Sigmoid colon (tissue), 7 donors: ENCODE measurements around the gene FSTL1. TPM values are rescaled to one million over a fixed set of nuclear protein-coding genes. Genes with fewer than 3 reads are reported as not detected.
A peak's percentile ranks its signal among the peaks of the same experiment; 100 is the strongest.

Experiments
- DNase-seq: peaks from one replicate; pipeline ENCODE4 v3.0.0-alpha.2; 2019
- H3K27ac ChIP-seq, 4 donors: fragments of 200-600 bp; sonication (generic); one replicate each; pipeline ENCODE4 v1.5.1; 2016 to 2019; ENCODE audit warnings: mild to moderate bottlenecking in 1 of 4
- H3K27me3 ChIP-seq, 3 donors: fragments of 200-600 bp; sonication (generic); one replicate each; pipeline ENCODE4 v1.5.1; 2019; ENCODE audit warnings: mild to moderate bottlenecking in 1 of 3
- H3K36me3 ChIP-seq, 4 donors: fragments of 200-600 bp; sonication (generic); one replicate each; pipeline ENCODE4 v1.5.1; 2016 to 2019
- H3K4me1 ChIP-seq, 4 donors: fragments of 200-600 bp; sonication (generic); one replicate each; pipeline ENCODE4 v1.5.1; 2017 to 2019
- H3K4me3 ChIP-seq, 4 donors: fragments of 200-600 bp; sonication (generic); one replicate each; pipeline ENCODE4 v1.5.1; 2017 to 2019; ENCODE audit warnings: mild to moderate bottlenecking in 2 of 4, moderate library complexity in 1 of 4
- H3K9me3 ChIP-seq, 4 donors: fragments of 200-600 bp in 3 of 4; sonication (generic) in 3 of 4; one replicate each; pipeline versions ENCODE4 v1.5.1 to v1.6.1; 2013 to 2019
- EP300 ChIP-seq, 4 donors: sonication (generic); formaldehyde crosslinking; IDR thresholded peaks; one replicate each; pipeline ENCODE4 v1.6.1; 2017; ENCODE audit warnings: antibody characterized with exemption in 4 of 4
- POLR2A ChIP-seq, 2 donors: fragments of 450-650 bp; IDR thresholded peaks; one replicate each; pipeline ENCODE4 v1.6.1; 2016; ENCODE audit warnings: antibody characterized with exemption in 2 of 2, mild to moderate bottlenecking in 2 of 2, moderate library complexity in 2 of 2
- POLR2AphosphoS5 ChIP-seq, 4 donors: sonication (generic); formaldehyde crosslinking; IDR thresholded peaks; one replicate each; pipeline ENCODE4 v1.6.1; 2017; ENCODE audit warnings: antibody characterized with exemption in 4 of 4
- WGBS, 2 donors: extraction: QIAGEN DNeasy Blood & Tissue Kit; methylation state at CpG; one replicate each; pipeline ENCODE4 v1.1.7; 2013; 5-methylcytosine and 5-hydroxymethylcytosine counted together
- intact Hi-C: fragments of 100-400 bp; cut with DNase I; formaldehyde crosslinking; loops from one replicate; pipeline ENCODE4 v1.15.1; 2023
- polyA plus RNA-seq, 3 donors: library from polyadenylated mRNA; stranded (reverse); fragments of 200-250 nt; gene quantifications; one replicate each; pipeline ENCODE4 v1.2.3, GENCODE V29; 2013
- total RNA-seq, 4 donors: library from RNA; depleted of rRNA; stranded (reverse); fragments of >200 nt; gene quantifications; one replicate each; pipeline ENCODE4 v1.1.0, GENCODE V29; 2016
- TF ChIP-seq, protein P1 (sequence below), 4 experiments: fragments of 450-650 bp in 3 of 4; fragments of 200-600 bp in 1 of 4; IDR thresholded peaks; one replicate each; pipeline ENCODE4 v1.5.1; 2016 to 2019; ENCODE audit warnings: antibody characterized with exemption in 4 of 4, mild to moderate bottlenecking in 3 of 4, moderate library complexity in 2 of 4
- donor health status: healthy with polysubstance abuse.
- donor health status: Bipolar disorder and iron deficiency.
- donor health status: healthy.

Gene FSTL1
- total and polyA plus RNA-seq, 7 donors, result 8.1 to 653 (median 266) TPM

DNA sequence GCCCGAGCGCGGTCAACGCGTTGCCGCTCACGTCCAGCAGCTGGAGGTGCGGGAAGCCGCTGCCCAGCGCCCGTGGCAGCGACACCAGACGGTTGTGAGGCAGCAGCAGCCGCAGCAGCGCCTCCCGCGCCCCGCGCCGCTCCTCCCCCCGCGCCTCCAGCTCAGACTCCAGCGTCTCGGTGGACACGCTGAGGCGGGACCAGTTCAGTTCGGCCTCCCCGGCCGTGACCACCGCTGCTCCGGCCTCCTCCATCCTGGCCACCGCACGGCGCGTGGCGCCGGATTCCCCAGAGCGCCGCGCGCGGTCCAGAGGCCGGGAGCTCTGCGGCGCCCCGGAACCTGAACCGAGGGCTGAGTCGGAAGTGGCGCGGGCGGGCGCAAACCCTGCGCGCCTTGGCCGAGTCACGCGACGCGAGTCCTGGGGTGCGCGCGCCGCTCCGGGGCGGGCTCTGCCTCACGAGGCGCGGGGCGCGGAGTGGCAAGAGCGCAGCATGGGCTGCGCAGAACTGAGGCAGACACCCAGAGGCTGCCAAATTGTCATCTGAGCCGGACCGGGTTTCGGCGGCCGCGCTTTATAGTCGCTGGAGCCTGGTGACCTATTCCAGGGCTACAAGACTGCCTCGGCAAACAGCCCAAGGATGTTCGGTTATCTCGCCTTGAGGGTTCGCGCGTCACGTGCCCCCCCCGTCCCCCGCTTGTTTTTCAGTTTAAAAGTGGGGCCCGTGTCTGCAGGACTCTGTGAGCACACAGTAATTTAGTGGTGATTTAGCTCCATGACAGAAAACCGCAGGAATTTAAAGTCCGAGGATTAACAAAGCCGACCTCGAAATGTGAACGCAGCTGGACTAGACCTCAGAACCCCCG is 101.6 kb downstream of the FSTL1 start, which contains the start of gene LRRC58:
LRRC58 (minus strand) TSS at position 364 of the 864 bp plus-strand sequence; CDS start at position 253, 111 bp downstream.
- peak within 1 kb of the TSS; percentile 62 to 92 (median 84) for H3K4me3 ChIP-seq
- H3K36me3 ChIP-seq, result no peaks in the 10 kb centered on the region
- H3K9me3 ChIP-seq, result no peaks in the 10 kb centered on the region
- WGBS, 2 donors, result 0% methylated on average over 95 of the region's 95 CpGs
- DNase-seq, result peak; percentile 95
- TF ChIP-seq EP300 (IDR thresholded peaks at IDR 0.05) (peak in 1 of 4 donors; percentile 44), POLR2A (IDR thresholded peaks at IDR 0.05) (peak; percentile 82 to 83), POLR2AphosphoS5 (IDR thresholded peaks at IDR 0.05) (peak; percentile 94 to 98 (median 97))
- TF ChIP-seq, protein P1, sequence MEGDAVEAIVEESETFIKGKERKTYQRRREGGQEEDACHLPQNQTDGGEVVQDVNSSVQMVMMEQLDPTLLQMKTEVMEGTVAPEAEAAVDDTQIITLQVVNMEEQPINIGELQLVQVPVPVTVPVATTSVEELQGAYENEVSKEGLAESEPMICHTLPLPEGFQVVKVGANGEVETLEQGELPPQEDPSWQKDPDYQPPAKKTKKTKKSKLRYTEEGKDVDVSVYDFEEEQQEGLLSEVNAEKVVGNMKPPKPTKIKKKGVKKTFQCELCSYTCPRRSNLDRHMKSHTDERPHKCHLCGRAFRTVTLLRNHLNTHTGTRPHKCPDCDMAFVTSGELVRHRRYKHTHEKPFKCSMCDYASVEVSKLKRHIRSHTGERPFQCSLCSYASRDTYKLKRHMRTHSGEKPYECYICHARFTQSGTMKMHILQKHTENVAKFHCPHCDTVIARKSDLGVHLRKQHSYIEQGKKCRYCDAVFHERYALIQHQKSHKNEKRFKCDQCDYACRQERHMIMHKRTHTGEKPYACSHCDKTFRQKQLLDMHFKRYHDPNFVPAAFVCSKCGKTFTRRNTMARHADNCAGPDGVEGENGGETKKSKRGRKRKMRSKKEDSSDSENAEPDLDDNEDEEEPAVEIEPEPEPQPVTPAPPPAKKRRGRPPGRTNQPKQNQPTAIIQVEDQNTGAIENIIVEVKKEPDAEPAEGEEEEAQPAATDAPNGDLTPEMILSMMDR (IDR thresholded peaks at IDR 0.05), result peak in 2 of 4 experiments; percentile 23 to 29
- peaks cover 0 to 40% (median 30%) of the 10 kb centered on the region in 4 donors for H3K4me1 ChIP-seq
- H3K27me3 ChIP-seq, result no peaks in the 10 kb centered on the region
- intact Hi-C loops, result loop anchor here (1.0 to 10.0 kb wide), 7 partner anchors 48 to 454 kb away; partner anchors contain the start of genes GPR156 and GSK3B
- H3K27ac ChIP-seq, result peak within 1 kb of the TSS; percentile 84 to 96 (median 94)

DNA sequence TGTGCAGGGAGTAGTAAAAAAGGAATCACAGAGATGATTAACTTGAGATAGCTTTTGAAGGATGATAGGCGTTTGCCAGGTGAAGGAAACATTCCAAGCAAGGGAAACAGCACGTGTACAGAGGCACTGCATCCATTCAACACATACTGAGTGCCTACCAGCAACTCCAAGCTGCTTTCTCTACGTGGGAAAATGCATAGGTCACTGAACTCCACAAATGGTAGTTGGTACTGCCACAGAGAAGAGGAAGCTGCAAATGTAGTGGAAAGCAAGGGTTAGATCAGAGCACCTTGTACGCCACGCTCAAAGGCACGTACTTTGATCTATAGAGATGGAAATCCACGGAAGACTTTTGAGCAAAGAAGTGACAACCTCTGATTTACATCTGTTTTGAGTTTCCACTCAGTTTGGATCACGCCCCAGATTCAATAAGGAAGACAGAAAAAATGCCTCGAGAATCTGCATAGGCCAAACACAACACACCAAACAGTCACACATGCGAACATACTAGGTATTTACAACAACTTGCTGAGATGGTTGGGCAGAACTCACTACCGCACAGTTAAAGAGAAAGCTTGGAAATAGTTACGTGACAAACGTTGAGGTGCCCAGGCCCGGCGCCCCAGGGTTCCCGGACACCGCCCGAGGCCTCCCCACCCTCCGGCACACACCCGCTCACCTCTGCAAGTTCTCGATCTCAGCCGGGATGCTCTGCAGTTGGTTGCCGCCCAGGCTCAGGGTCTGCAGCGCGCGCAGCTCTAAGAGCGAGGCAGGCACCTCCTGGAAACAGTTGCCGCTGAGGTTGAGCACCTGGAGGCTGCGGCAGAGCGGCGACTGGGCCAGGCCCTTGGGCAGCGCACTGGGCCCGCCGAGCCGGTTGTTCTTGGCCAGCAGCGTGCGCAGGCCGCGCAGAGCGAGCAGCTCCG is 102.5 kb downstream of the FSTL1 start:
- TF ChIP-seq POLR2AphosphoS5 (IDR thresholded peaks at IDR 0.05), result no peak
- Histone ChIP-seq H3K27me3 (no peaks in the 10 kb centered on the region), H3K4me1 (peaks cover 0 to 42% (median 30%) of the 10 kb centered on the region in 4 donors), H3K27ac (peak overlapping the region; percentile 84 to 96 (median 94)), H3K9me3 (no peaks in the 10 kb centered on the region), H3K36me3 (no peaks in the 10 kb centered on the region), H3K4me3 (peak overlapping the region; percentile 62 to 92 (median 84))
- WGBS, 2 donors, result 1% methylated on average over 41 of the region's 41 CpGs
- no peak for DNase-seq
- intact Hi-C loops, result loop anchor here (1.0 to 10.0 kb wide), 6 partner anchors 49 to 454 kb away; partner anchors contain the start of genes GPR156 and GSK3B

DNA sequence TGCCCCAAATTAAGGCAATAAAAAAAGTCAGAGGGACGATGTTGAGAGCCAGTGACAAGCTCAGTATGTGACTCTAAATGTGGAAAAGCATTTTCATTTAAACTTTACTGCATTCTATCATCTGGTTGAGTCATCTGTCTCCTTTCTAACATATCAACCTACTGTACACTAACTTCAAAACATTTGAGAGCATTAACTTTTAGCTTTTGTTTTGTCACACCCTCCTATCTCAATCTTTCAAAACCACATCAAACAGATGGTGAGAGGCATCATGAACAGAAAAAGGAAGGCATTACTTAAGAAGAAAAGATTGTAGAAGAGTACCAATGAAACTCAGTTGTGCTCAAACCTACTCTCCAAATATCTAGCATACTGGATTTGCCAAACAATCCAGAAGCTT is 106.4 kb downstream of the FSTL1 start:
- Histone ChIP-seq H3K27me3 (no peaks in the 10 kb centered on the region), H3K36me3 (no peaks in the 10 kb centered on the region), H3K4me3 (no peak overlapping the region), H3K9me3 (peaks cover 0 to 3% (median 0%) of the 10 kb centered on the region in 4 donors), H3K4me1 (peaks cover 0 to 37% (median 20%) of the 10 kb centered on the region in 4 donors), H3K27ac (no peak overlapping the region)
- 12 to 43% methylated on average over 1 of the region's 1 CpG for WGBS, 2 donors
- DNase-seq, result no peak
- intact Hi-C loops, result loop anchor here (10.0 kb wide), 2 partner anchors 250 to 450 kb away; partner anchors contain the start of gene GSK3B
- TF ChIP-seq POLR2A (IDR thresholded peaks at IDR 0.05) (no peak), POLR2AphosphoS5 (IDR thresholded peaks at IDR 0.05) (no peak), EP300 (IDR thresholded peaks at IDR 0.05) (no peak)
- TF ChIP-seq, protein P1 (IDR thresholded peaks at IDR 0.05), result no peak

Other genes starting within 250 kb of the FSTL1 start
- gene GPR156, start 165.8 kb downstream of the FSTL1 start, total RNA-seq, result 1 to 10 TPM in 3 of 4 donors, under 1 TPM in 1; 0.95 to 1.7 (median 1.3) TPM
- under 1 TPM in 1 of 3 donors, not detected in 2; 0.07 TPM for gene GPR156, start 165.8 kb downstream of the FSTL1 start, polyA plus RNA-seq
- 10 to 100 TPM; 34.5 to 48.5 (median 43.4) TPM for gene LRRC58, start 101.6 kb downstream of the FSTL1 start, total RNA-seq
- 1 to 10 TPM; 4.2 to 7.6 (median 4.9) TPM for gene LRRC58, start 101.6 kb downstream of the FSTL1 start, polyA plus RNA-seq
- gene NDUFB4, start 145.3 kb upstream of the FSTL1 start, total RNA-seq, result 100 to 1,000 TPM in 2 of 4 donors, 10 to 100 TPM in 2; 72.3 to 148 (median 113) TPM
- gene NDUFB4, start 145.3 kb upstream of the FSTL1 start, polyA plus RNA-seq, result 100 to 1,000 TPM; 258 to 335 (median 329) TPM
- under 1 TPM in 1 of 4 donors, not detected in 3; 0.71 TPM for gene HGD, start 231.2 kb upstream of the FSTL1 start, total RNA-seq
- gene HGD, start 231.2 kb upstream of the FSTL1 start, polyA plus RNA-seq, result 10 to 100 TPM; 32.4 to 54.1 (median 39.0) TPM